Astrocyte of the spinal cord (primary cell): ENCODE data around the gene DGKD.

Experiments
- DNase-seq: peaks from one replicate; pipeline ENCODE4 v3.0.0; 2011; ENCODE audit warnings: low read depth, low spot score
- H3K4me3 ChIP-seq: 2 replicates; pipeline ENCODE4 v1.5.1; 2011; ENCODE audit warnings: low read depth, mild to moderate bottlenecking, low read length, moderate library complexity
- CTCF ChIP-seq: IDR thresholded peaks from 2 replicates; pipeline ENCODE4 v1.5.1; 2012; ENCODE audit warnings: low read depth, mild to moderate bottlenecking, low read length, inconsistent platforms
- in situ Hi-C: cut with HindIII; loops from 2 replicates; pipeline ENCODE4 v1.10.0; 2017; ENCODE audit warnings: low sequenced_read_pairs

Gene DGKD

GRCh38 chr2:233479616-233480489, 125.6 kb downstream of the DGKD start:
- no peak overlapping the region for H3K4me3 ChIP-seq
- no peak for DNase-seq
- TF ChIP-seq CTCF, result no peak
- in situ Hi-C loops, result no loop called here

GRCh38 chr2:233480490-233481202, 126.4 kb downstream of the DGKD start:
- no peak overlapping the region for H3K4me3 ChIP-seq
- in situ Hi-C loops, result no loop called here
- TF ChIP-seq CTCF, result peak; percentile 27
- peak; percentile 43 for DNase-seq

GRCh38 chr2:233481368-233482142, 127.3 kb downstream of the DGKD start:
- H3K4me3 ChIP-seq, result no peak overlapping the region
- no peak for TF ChIP-seq CTCF
- in situ Hi-C loops, result no loop called here
- DNase-seq, result no peak

- no peak for TF ChIP-seq CTCF
- DNase-seq, result no peak
- no peak overlapping the region for H3K4me3 ChIP-seq
- in situ Hi-C loops, result no loop called here
Observed at GRCh38 chr2:233482616-233483015, 128.3 kb downstream of the DGKD start.

GRCh38 chr2:233485726-233486125, 131.4 kb downstream of the DGKD start:
- DNase-seq, result no peak
- H3K4me3 ChIP-seq, result no peak overlapping the region
- in situ Hi-C loops, result no loop called here
- no peak for TF ChIP-seq CTCF

GRCh38 chr2:233486357-233486756, 132.1 kb downstream of the DGKD start:
- in situ Hi-C loops, result no loop called here
- TF ChIP-seq CTCF, result no peak
- H3K4me3 ChIP-seq, result no peak overlapping the region
- no peak for DNase-seq
